Parathyroid adenoma (tissue), 2 donors: ENCODE measurements around the gene TMF1.

Experiments
- H2AFZ ChIP-seq: fragments of 300-600 bp; sonication (generic); one replicate; pipeline ENCODE4 v1.7.0; 2017; ENCODE audit warnings: antibody characterized with exemption, mild to moderate bottlenecking
- H3K27ac ChIP-seq: fragments of 300-600 bp; sonication (generic); one replicate; pipeline ENCODE4 v1.7.0; 2017
- H3K27me3 ChIP-seq: fragments of 300-600 bp; sonication (generic); one replicate; pipeline ENCODE4 v1.7.0; 2017; ENCODE audit warnings: low read length; ENCODE audit not compliant: control insufficient read depth, insufficient read depth
- H3K36me3 ChIP-seq: fragments of 300-600 bp; sonication (generic); one replicate; pipeline ENCODE4 v1.7.0; 2017; ENCODE audit warnings: low read length; ENCODE audit not compliant: control insufficient read depth, insufficient read depth
- H3K4me1 ChIP-seq: fragments of 300-600 bp; sonication (generic); one replicate; pipeline ENCODE4 v1.7.0; 2017; ENCODE audit warnings: control low read depth
- H3K4me2 ChIP-seq: fragments of 300-600 bp; sonication (generic); one replicate; pipeline ENCODE4 v1.7.0; 2017; ENCODE audit warnings: low read length
- H3K4me3 ChIP-seq: fragments of 300-600 bp; sonication (generic); one replicate; pipeline ENCODE4 v1.7.0; 2017; ENCODE audit warnings: low read depth, low read length
- H3K79me2 ChIP-seq: fragments of 300-600 bp; sonication (generic); one replicate; pipeline ENCODE4 v1.7.0; 2017; ENCODE audit warnings: control low read depth
- H3K9ac ChIP-seq: fragments of 300-600 bp; sonication (generic); one replicate; pipeline ENCODE4 v1.7.0; 2017; ENCODE audit warnings: mild to moderate bottlenecking
- H3K9me3 ChIP-seq: fragments of 300-600 bp; sonication (generic); one replicate; pipeline ENCODE4 v1.7.0; 2017; ENCODE audit warnings: low read length; ENCODE audit not compliant: control insufficient read depth
- CTCF ChIP-seq: fragments of 300-600 bp; sonication (generic); IDR thresholded peaks from one replicate; pipeline ENCODE4 v1.7.0; 2017; ENCODE audit warnings: antibody characterized with exemption, mild to moderate bottlenecking
- donor health status: primary hyperparathyroidism.

The TMF1 gene

GRCh38 chr3:69085168-69085832 lies 33.2 kb upstream of the TMF1 start:
- TF ChIP-seq CTCF: no peak
- H3K27ac ChIP-seq: peak overlapping the region; percentile 91

GRCh38 chr3:69084326-69085167 lies 32.4 kb upstream of the TMF1 start, which contains the start of gene ARL6IP5:
TSS of gene ARL6IP5 (plus strand) at chr3:69084937. CDS start at chr3:69085048, 111 bp downstream.
- peak within 1 kb of the TSS; percentile 81 for H3K4me2 ChIP-seq
- peak within 1 kb of the TSS; percentile 91 for H3K27ac ChIP-seq
- H3K36me3 ChIP-seq: no peaks in the 10 kb centered on the region
- peaks cover 31% of the 10 kb centered on the region for H3K4me1 ChIP-seq
- peaks cover 26% of the 10 kb centered on the region for H3K79me2 ChIP-seq
- H2AFZ ChIP-seq: peak within 1 kb of the TSS; percentile 85
- no peaks in the 10 kb centered on the region for H3K9me3 ChIP-seq
- no peaks in the 10 kb centered on the region for H3K27me3 ChIP-seq
- H3K9ac ChIP-seq: peak within 1 kb of the TSS; percentile 71
- H3K4me3 ChIP-seq: peak within 1 kb of the TSS; percentile 95
- TF ChIP-seq CTCF: no peak

More at GRCh38 chr3:69085168-69085832, 33.2 kb upstream of the TMF1 start:
- Histone ChIP-seq H3K9ac (peak overlapping the region; percentile 71), H3K4me2 (peak overlapping the region; percentile 81), H3K4me3 (peak overlapping the region; percentile 95), H3K79me2 (peaks cover 29% of the 10 kb centered on the region), H3K36me3 (no peaks in the 10 kb centered on the region), H3K9me3 (no peaks in the 10 kb centered on the region), H3K27me3 (no peaks in the 10 kb centered on the region), H2AFZ (peak overlapping the region; percentile 85), H3K4me1 (peaks cover 31% of the 10 kb centered on the region)

- TF ChIP-seq CTCF: no peak
Measured at GRCh38 chr3:69082805-69083204, 30.7 kb upstream of the TMF1 start.

GRCh38 chr3:69082361-69082760 lies 30.2 kb upstream of the TMF1 start:
- H3K9me3 ChIP-seq: no peaks in the 10 kb centered on the region
- peaks cover 24% of the 10 kb centered on the region for H3K4me1 ChIP-seq

More at GRCh38 chr3:69082805-69083204, 30.7 kb upstream of the TMF1 start:
- no peak overlapping the region for H3K9ac ChIP-seq
- H3K36me3 ChIP-seq: no peaks in the 10 kb centered on the region
- peak overlapping the region; percentile 4 for H2AFZ ChIP-seq
- peaks cover 26% of the 10 kb centered on the region for H3K4me1 ChIP-seq
- no peak overlapping the region for H3K4me2 ChIP-seq
- H3K27me3 ChIP-seq: no peaks in the 10 kb centered on the region
- H3K79me2 ChIP-seq: peaks cover 19% of the 10 kb centered on the region
- no peaks in the 10 kb centered on the region for H3K9me3 ChIP-seq
- no peak overlapping the region for H3K4me3 ChIP-seq
- peak overlapping the region; percentile 22 for H3K27ac ChIP-seq

More at GRCh38 chr3:69082361-69082760, 30.2 kb upstream of the TMF1 start:
- Histone ChIP-seq H2AFZ (peak overlapping the region; percentile 34), H3K9ac (no peak overlapping the region), H3K27ac (peak overlapping the region; percentile 22), H3K27me3 (no peaks in the 10 kb centered on the region), H3K79me2 (peaks cover 21% of the 10 kb centered on the region), H3K4me3 (no peak overlapping the region), H3K4me2 (no peak overlapping the region), H3K36me3 (no peaks in the 10 kb centered on the region)
- TF ChIP-seq CTCF: no peak
